RKO (cell line): ENCODE results near the gene ATP6V1G2.
"Not testable (repeated sequence)": the region's sequence is repeated elsewhere in the genome, so short reads cannot be mapped to it uniquely, and the experiment has no call there.

Source experiments
- DNase-seq: peaks from one replicate; pipeline ENCODE4 v3.0.0-alpha.2; 2016; ENCODE audit warnings: low spot score

The ATP6V1G2 gene

DNA sequence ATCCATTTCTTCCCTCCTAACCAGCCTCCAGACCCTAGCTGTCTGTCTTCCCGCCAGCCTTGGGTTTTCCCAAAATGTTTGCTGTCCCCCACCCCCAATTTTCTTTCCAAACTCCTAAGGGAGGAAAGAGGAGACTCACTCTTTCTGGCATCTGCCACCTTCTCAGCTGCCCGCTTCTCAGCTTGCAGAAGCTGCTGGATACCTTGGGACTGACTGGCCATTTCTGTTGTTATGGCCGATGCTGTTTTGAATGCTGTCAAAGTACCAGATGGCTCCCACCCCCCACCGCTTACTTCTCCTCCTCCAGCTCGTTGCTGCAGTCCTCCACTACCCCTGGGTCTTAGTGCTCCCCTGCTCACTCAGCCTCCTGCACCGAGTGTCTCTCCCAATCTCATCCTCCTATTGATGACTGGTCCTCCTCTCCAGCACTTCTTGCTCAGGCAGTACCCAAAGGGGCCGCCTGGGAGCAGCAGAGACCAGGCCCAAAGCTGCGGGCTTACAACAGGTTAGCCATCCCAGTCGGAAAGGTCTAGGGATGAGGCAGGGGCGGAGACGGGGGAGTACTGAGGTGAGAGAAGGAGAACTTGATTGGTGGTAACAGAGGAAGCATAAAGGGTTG lies at the start of gene ATP6V1G2:
Gene ATP6V1G2, minus strand, starts transcription at position 270 of the 619 bp plus-strand sequence. Its CDS starts 49 bp downstream, at position 221.
- DNase-seq = peak; percentile 95

DNA sequence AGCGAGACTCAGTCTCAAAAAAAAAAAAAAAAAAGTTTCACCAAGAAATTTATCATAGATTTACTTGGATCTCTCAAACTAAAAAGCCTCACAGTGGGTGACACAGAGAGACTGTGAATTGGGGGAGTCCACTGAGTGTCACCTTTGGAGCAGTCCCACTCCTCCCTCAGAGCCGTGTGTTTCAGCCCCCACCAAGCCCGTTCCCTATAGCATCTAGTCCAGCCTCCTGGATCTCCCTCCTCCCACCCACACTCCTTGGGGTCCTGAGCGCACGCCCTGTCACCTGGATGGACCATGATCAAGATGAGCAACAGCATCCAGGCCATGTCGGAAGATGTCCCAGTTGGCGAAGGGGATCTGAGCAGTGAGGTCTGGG lies 46.0 kb upstream of the ATP6V1G2 start:
- DNase-seq = no peak

DNA sequence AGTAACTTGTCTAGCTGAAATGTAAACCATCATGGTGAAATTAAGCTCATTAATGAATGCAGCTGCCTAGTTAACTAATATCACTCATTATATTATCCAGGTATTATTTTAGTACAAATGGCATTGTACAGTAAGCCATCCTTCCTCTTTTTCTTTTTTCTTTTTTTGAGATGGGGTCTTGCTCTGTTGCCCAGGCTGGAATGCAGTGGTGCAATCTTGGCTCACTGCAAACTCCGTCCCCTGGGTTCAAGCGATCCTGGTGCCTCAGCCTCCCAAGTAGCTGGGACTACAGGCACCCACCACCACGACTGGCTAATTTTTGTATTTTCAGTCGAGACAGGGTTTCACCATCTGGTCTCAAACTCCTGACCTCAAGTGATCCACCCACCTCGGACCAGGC lies 44.3 kb upstream of the ATP6V1G2 start:
- DNase-seq = not testable (repeated sequence)

DNA sequence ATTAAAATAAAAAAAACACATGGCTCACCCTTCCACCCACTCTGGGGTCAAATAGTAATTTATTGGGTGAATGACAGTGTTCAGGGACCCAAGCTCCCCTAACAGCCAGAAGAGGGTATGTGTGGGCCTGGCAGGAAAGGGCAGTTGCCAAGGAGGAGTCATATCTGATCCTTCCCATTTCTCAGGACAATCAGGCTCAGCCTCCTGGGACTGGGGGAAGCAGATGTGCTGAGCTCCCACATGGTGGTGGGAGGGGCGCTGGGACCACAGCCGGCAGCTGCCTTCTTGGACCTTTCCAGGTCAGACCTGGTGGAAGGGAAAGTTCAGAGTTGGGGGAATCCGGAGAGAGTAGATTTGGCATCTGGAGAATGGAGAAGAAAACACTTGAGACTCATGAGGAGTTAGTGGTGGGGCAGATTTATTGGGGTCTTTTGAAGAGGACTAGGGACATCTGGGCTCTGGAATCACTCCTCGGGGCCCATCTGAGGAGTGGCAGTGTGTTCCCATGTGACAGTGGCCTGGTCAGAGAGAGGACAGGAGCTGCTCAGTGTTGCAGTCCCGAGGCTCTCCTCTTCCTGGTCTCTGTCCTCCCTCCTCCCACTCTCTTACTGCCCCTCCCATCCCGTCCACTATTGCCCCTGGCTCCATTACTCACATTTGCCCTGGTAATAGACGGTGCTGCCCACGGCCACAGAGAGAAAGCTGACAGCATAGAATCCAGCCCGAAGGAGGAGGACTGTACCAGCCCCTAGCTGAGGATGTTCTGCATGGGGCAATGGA lies 42.7 kb upstream of the ATP6V1G2 start:
- no peak for DNase-seq

DNA sequence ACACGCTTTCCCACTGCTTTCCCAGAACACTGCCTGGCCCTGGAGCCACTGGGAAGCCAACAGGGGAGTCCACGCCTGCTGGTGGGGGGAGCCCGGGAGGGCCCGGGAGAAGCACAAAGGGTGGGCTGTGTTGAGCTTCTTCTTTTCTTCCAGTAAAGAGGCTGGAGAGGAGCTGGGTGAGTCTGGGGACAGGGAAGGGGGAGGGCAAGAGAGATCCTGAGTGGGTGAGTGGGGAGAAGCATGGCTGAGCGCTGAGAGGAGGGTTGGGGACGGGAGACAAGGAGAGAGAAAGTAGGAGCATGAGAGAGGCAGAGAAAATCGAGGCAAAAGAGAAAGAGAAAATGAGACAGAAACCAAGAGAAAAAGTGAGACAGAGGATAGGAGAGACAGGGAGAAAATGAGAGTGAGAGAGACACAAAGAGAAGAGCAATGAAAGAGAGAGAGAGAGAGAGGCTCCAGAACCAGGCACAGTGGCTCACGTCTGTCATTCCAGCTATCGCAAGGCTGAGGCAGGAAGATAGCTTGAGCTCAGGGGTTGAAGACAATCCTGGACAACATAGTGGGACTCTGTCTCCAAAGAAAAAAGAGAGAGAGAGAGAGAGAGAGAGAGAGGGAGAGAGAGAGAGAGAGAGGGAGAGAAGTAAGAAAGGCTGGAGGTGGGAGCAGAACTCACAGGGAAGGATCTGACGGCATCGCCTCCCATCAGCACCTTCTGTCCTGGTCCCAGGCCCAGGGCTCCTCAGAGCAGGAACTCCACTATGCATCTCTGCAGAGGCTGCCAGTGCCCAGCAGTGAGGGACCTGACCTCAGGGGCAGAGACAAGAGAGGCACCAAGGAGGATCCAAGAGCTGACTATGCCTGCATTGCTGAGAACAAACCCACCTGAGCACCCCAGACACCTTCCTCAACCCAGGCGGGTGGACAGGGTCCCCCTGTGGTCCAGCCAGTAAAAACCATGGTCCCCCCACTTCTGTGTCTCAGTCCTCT lies 41.7 kb upstream of the ATP6V1G2 start:
- no peak for DNase-seq

DNA sequence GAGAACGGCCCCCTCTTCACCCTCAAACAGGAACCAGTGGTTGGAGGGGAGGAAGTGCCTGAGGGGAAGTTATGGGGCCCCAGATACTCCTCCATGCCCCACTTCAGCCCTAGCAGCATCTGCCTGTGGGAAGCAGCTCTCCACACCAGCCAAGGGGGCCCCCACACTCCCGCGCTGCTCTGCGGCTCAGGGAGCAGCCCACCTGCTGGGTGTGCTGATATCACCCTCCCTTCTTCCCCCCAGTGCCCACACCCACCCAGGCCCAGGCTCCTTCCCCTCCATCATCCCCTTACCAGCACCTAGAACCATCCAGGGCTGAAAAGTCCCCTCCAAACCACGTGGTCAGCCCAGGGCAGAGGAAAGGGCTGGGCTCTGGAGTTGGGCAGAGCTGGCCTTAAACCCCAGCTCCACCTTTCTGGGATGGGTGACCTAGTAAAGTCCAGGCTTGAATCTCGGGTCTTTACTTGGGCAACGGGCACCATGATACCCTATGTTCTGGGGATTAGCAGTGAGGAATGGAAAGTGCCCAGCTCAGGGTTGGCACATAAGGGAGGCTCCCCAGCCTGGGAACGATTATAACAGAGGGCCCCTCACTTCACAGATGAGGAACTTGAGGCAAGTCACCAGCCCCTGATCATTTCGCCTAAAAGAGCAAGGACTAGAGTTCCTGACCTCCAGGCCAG lies 40.3 kb upstream of the ATP6V1G2 start:
- DNase-seq = no peak

DNA sequence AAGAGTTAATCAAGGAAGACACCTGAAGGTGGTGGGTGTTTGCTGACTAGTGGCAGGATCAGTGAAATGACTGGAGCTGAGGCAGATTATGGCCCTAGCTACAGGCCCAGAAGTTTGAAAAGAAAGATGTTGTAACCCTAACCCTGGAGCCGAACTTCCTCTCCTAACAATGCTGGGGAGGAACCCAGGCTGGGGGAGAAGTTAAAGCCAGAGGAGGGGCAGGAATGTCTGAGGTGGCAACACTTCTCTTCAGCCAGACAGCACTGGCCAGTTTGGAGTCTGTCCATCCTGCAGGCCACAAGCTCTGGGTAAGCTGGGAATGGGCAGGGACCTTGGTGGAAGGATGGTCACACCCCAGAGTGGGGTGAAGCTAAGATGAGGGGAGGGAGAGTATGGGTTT lies 39.6 kb upstream of the ATP6V1G2 start, which contains the start of gene LST1:
Gene LST1, plus strand, starts transcription at position 270 of the 400 bp plus-strand sequence. CDS start 1,023 bp downstream, outside the sequence.
- DNase-seq = no peak

DNA sequence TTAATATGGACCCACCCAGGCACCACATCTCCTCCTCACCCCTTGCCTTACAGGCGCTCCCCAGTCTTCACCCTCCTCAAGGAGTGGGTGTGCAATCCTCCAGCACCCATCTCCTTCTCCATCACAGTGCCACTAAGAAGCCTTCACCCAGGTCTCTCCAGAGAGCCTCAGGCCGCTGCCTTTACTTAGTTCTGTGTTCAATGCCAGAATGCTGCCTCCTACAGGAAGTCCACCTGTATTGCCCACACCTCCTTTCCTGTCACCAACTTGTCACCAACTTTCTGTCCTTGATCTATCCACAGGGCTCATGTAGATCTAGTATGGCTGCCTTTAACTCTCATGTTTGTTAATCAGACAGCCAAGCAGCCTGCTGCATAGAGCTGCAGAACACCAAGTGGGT lies 39.1 kb upstream of the ATP6V1G2 start:
- no peak for DNase-seq

DNA sequence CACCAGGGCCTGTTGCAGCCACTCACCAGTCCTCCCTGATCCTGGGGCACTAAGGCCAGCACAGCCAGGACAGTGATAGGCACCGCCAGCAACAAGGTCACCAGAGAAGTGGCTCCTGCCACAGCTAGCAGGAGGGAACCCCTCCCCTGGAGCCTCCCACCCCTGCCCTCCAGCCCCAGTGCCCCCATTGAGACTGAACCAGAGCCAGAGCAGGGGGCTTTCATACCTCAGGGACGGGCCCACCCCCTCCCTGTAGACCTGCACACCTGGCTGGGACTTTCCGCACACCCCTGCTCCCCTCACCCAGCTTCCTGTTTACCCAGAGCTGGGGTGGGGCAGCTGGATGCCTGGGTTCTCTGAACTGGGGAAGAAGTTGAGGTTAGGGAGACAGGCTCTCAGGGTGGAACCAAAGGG lies 35.8 kb upstream of the ATP6V1G2 start, which contains the start of gene LTB:
Gene LTB, minus strand, starts transcription at position 195 of the 414 bp plus-strand sequence. Its CDS starts 7 bp downstream, at position 188.
- DNase-seq = no peak

DNA sequence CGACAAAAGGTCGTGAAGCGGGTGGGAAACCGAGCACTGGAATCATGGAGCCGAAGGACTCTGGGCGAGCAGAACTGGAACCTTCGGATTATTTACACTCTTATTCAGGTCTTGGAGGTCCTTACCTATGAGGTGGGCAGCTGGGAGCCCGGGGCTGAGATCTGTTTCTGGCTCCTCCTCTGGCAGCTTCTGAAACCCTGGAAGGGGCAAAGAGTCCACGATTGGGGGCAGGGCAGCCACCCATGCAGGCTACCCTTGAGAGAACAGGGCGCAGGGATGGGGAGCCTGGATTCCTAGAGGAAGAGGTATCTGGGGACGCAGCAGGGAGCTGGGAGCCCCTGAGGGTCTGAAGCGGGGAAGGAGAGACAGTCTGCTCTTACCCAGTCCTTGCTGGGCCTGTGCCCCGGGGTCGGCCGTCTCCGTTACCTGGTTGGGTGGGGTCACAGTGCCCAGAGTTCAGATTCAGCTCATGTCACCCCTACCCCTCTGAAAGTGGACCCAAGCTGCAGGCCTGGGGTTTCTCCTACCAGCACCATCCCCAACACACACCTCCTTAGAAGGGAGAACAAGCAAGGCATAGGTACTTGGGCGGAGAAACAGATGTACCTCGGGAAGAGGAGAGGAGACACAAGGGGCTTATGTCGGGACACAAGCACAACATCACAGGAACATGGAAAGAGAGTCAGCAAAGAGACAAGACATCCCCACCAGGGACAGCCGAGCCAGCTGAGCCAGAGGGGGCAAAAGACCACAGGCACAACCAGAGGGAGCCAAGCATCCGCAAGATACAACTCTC lies 35.2 kb upstream of the ATP6V1G2 start:
- DNase-seq = no peak

DNA sequence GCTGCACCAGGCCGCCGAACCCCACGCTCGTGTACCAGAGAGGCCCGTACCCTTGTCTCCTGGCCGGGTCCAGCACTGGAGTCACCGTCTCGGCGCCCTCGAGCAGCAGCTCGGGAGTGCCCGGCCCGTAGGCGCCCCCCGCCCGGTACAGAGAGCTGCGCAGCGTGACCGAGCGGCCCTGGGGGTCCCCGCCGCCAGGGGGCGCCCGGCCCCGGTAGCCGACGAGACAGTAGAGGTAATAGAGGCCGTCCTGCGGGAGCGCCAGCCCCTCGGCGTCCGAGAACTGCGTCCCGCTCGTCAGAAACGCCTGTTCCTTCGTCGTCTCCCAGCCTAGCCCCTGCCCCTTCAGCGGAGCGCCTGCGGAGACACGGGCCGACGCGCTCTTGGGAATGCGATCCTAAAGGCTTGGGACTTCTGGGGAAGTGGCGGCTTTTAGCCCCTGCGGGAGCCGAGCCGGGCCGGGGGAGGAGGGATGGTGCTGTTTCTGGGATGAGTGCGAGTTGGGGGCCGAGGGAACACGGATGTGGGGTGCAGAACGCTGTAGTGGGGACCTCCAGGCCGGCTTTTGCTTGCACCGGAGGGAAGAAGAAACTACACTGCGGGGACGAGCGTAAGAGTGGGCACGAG lies 34.5 kb upstream of the ATP6V1G2 start:
- peak; percentile 77 for DNase-seq

DNA sequence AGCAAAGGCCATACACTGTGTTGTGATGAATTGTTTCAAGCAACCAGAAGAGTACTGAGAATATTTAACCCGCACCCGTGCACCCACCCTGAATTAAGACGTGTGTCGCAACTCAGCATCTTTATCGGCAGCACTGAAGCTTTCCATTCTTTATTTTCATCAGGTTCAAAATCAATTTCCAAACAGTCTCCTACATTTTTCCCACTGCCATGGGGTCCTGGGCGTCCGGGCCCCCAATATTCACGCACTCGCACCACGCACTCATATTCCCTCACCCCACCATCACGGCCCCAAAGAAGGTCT lies 34.0 kb upstream of the ATP6V1G2 start:
- no peak for DNase-seq

DNA sequence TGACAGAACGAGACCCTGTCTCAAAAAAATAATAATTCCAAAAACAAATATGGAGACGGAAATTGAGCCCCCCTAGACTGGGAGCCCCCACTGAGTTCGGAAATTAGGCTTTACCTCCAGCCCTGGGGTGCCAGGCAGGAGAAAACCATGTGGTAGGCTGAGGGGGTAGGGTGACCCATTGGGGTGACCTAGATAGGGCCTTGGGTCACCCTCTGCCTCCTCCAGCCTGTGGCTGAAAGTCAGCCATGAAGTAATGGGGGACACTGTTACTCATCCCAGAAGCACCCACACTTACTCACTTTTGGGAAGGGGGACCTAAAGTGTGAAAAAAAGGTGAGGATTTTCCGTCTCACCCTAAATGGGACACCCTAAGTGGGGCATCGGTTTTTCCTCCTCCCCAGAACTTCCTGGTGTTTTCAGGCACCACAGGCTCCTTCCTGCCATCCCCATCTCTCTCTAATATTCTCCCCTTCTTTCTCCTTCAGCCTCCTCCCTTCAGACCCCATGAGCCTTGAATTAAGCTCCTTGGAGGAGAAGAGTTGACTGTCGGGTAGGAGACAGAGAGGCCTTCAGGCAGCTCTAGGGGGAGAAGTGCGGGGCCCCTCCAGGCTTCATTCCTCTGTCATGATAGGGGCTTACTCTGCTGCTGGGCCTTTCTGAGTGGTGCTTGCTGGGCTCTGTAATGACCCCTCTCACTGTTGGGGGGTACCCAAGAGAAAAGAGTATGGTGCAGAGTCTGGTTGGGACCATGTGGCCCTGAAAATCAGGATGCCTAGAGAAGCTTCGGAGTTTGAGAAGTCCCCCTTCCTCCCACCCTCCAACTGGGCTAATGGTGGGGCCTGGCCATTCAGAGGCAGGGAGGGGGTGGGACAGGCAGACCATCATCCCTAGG lies 33.4 kb upstream of the ATP6V1G2 start:
- DNase-seq = no peak

DNA sequence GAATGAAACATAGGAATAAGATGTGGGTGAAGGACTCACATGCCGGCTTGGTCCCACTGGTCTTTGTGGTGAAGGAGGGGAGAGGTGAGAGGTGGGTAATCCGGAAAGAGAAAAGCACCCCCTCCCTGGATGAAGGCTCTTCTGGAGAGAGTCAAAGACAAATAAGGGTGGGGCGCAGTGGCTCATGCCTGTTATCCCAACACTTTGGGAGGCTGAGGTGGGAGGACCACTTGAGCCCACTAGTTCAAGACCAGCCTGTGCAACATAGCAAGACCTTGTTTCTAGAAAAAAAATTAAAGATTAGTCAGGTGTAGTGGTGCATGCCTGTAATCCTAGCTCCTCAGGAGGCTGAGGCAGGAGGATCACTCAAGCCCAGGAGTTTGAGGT lies 32.7 kb upstream of the ATP6V1G2 start:
- no peak for DNase-seq

DNA sequence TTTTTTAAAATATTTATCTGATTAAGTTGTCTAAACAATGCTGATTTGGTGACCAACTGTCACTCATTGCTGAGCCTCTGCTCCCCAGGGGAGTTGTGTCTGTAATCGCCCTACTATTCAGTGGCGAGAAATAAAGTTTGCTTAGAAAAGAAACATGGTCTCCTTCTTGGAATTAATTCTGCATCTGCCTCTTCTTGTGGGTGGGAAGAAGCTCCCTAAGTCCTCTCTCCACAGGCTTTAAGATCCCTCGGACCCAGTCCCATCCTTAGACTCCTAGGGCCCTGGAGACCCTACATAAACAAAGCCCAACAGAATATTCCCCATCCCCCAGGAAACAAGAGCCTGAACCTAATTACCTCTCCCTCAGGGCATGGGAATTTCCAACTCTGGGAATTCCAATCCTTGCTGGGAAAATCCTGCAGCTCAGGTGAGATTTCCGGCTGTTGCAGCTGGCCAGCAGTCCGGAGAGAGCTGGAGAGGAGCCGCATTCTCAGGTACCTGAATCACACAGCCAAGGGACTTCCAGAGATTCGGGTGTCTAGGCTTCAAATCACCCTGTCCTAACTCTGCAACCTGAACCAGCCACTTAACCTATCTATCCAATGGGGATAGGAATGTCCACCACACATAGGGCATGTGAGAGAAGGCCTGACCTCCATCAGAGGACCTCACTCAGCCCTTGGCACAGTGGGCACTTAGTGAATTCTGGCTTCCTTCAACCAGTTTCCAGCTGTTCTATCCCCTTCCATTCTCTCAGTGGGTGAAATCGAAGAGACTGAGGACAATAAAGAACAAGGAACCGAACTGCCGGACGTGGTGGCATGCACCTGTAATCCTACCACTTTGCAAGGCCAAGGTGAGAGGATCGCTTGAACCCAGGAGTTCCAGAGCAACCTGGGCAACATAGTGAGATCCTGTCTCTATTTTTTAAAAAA lies 32.0 kb upstream of the ATP6V1G2 start:
- no peak for DNase-seq

DNA sequence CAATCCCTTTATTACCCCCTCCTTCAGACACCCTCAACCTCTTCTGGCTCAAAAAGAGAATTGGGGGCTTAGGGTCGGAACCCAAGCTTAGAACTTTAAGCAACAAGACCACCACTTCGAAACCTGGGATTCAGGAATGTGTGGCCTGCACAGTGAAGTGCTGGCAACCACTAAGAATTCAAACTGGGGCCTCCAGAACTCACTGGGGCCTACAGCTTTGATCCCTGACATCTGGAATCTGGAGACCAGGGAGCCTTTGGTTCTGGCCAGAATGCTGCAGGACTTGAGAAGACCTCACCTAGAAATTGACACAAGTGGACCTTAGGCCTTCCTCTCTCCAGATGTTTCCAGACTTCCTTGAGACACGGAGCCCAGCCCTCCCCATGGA lies 31.2 kb upstream of the ATP6V1G2 start:
- DNase-seq = no peak

DNA sequence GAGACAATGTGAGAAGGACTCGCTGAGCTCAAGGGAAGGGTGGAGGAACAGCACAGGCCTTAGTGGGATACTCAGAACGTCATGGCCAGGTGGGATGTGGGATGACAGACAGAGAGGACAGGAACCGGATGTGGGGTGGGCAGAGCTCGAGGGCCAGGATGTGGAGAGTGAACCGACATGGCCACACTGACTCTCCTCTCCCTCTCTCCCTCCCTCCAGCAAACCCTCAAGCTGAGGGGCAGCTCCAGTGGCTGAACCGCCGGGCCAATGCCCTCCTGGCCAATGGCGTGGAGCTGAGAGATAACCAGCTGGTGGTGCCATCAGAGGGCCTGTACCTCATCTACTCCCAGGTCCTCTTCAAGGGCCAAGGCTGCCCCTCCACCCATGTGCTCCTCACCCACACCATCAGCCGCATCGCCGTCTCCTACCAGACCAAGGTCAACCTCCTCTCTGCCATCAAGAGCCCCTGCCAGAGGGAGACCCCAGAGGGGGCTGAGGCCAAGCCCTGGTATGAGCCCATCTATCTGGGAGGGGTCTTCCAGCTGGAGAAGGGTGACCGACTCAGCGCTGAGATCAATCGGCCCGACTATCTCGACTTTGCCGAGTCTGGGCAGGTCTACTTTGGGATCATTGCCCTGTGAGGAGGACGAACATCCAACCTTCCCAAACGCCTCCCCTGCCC lies 30.6 kb upstream of the ATP6V1G2 start:
- no peak for DNase-seq
